GM19397 (cell line): ENCODE data around the gene STPG3.

Source experiments
- ATAC-seq: cut with Tn5 transposase; IDR thresholded peaks from one replicate; pipeline ENCODE4 v1.9.1; 2021; ENCODE audit warnings: mild to moderate bottlenecking, moderate library complexity; ENCODE audit not compliant: unreplicated experiment

STPG3 gene

DNA sequence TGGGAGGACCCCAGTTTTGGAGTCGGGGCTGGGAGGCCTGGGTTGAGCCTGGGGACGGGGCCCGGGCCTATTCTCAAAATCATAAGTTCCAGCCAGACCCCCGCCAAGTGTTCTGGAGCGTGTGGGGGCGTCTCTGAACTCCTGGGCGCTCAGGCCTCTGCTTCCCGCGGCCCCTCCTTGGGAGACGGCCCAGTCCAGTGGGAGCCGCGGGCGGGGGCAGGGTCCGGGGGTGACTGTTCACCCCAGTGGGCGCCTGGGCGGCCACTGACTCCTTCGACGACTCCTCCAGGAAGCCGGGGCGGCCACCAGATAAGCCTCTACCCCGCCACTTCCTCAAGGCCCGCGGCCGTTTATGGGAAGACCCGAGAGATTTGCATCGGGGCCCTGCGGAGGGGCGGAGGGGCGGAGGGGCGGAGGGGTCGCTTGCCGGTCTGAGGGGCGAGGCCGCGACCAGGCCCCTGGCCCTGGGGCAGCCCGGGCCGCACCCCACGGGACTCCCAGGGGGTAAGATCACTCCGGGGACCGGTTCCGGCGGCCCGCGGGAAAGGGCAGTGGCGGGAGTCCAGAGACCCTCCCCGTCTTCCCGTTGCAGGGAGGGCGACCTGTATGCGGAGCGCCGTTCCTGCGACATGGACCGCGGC, 27.1 kb downstream of the STPG3 start:
- ATAC-seq: peak; percentile 8

DNA sequence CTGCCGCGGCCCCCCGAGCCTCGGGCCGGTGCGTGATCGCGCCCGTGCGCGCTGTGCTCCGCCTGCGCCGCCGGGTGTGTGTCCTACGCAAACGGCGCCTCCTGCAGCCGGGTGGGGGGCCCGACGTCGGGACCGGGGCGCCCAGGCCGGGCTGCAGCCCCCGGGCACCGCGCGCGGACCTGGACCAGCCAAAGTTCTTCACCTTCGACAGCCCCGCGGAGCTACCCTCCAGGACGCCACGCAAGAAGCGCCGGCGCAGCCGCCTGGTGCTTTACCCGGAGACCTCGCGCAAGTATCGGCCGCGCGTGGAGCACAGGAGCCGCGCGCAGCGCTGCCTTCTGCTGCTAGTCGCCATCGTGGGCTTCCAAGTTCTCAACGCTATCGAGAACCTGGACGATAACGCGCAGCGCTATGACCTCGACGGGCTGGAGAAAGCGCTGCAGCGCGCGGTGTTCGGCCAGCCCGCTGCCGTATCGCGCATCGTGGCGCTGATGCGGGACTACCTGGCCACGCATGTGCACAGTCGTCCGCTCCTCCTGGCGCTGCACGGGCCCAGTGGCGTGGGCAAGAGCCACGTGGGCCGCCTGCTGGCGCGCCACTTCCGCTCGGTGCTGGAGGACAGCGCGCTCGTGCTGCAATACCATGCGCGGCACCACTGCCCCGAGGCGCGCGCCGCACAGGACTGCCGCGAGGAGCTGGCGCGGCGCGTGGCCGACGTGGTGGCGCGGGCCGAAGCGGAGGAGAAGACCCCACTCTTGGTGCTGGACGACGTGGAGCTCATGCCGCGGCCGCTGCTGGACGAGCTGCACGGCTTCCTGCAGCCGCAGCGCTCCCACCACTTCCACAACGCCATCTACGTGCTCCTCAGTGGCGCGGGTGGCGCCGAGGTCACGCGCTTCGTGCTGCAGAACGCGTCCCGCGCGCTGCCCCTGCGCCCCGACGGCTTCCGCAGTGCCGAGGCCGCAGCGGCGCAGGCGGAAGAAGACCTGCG, 27.9 kb downstream of the STPG3 start:
- ATAC-seq: no peak

GRCh38 chr9:137279741-137280473, 28.8 kb downstream of the STPG3 start:
- no peak for ATAC-seq

DNA sequence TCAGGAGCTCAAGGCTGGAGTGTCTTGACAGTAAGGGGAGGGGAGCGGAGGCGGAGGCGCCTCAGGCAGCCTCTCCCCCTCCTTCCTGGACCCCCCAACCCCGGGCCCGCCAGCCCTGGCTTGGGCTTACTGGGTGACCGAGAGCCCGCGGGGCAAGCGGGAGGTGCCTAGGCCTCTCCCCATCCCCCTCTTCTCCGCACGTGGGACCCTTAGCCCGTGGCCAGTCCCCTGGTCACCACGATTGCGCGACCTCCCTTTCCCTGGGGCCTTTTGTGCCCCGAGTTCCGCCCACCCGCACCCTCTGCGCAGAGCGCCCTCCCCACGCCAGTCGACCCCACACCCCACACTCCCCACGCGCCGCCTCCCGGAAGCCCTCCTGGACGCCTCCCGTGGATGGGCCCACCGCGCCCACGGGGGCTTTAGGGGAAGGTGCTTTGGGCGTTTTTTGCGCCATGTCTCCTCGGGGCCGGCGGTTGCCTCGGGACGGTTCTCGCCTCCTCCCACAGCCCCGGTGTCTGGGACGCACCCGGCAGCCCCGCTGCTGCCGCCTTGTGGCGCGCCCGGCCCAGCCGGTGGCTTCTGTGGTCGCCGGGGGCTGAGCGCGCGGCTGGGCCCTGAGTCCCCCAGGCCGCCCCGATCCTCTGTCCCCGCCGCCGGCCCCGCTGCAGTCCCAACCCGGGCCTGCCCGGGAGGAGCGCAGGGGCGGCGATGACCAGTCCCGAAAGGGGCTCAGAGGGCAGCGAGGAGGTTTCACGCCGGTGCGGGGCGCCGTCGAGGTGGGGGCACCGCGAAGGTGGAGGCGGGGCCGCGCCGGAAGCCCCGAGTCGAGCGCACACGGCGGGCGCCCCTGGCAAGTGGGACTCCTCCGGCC, 29.6 kb downstream of the STPG3 start:
- ATAC-seq: no peak

DNA sequence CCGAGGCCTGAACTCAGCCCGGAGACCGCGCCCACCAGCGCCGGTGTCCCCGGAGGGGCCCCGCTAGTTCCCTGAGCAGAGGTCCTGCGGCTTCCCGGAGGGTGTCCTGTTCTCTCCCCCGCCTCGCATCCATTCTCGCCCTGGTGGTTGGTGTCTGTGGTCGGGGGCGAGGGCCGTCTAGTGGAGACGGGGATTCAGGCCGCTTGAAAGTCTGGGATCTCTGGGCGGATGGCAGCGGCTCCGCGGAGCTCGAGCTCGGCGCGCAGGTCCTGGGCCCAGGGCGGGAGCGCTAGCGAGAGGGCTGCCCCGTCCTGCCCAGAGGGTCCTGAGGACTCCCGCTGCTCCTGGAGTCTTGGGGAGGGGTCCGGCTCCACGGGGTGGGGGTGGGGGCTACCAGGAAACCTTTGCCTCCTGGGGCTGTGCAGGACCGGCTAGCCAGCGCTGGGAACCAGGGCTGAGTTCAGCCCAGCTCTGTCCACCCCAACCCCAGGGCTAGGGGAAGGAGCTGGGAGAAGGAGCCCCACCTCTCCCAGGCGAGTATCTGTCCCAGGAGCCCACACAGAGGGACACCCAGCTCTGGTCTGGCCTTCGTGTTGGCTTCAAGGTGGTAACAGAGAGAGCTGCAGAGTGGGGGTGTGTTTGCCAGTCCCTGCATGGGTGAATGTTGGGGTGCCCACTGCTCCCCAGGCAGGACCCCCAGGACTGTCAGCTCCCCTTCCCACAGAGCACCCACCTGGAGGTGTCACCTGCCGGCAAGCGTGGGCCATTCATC, 30.4 kb downstream of the STPG3 start:
- ATAC-seq: no peak

DNA sequence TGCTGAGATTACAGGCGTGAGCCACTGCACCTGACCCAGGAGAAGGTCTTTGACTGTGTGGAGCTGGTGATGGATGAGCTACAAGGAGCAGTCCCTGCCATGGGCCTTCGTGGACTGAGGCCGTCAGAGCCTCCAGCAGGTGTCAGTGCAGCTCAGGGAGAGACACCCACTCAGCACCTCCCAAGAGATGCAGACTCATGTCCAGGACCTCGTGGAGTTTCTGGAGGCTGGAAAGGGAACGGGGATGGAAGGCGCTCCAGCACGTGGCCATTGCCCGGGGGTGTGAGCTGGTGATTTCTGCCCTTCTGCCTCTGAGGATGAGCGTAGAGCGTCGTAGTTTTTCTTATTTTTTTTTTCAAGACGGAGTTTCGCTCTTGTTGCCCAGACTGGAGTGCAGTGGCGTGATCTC, 35.9 kb downstream of the STPG3 start:
- no peak for ATAC-seq

DNA sequence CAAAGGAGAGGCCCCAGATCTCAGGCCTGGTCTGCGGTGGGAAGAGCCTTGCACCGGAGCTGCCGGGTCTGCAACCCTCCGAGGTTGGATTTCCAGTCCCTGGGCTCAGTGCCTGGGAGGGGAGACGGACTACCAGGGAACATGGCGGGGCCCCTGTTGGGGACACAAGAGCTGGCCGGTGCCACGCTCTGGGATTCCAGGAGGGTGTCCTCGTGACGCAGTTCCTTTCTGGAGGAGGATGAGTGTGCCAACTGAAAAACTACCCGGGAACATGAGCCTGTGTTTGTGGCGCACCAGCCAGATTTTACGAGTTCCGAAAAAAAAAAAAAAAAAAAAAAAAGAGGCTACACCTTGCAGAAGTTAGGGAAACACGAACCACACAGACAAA, 42.0 kb downstream of the STPG3 start:
- no peak for ATAC-seq

DNA sequence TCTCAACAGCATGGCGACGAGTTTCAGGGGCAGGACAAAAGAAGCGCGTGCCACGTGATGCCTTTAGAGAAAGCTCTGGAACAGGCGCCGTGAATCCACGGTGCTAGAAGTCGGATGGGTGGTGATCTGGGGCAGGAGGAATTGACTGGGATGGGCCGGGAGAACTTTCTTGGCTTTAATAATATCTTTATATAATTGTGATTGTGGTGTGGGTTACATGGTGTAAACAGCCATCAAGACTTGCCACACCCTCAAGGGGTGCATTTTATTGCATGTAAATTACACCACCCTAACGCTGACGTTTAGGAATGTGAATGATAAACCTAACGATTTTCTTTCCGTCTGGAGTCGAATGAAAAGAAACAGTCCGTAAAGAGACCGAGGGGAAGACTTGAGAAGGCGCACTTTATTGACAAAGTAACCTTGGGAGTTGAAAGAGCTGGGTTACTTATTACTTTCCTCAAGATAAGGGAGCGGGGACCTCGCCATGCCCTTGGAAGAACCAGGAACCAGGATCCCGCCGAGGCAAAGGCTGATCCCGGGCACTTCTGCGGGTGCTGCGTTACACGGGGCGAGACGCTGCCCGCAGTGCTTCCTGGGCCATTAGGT, 42.5 kb downstream of the STPG3 start:
- ATAC-seq: no peak

- no peak for ATAC-seq
Measured at GRCh38 chr9:137294091-137294680, 43.1 kb downstream of the STPG3 start.

GRCh38 chr9:137294681-137295237, 43.7 kb downstream of the STPG3 start:
- no peak for ATAC-seq

GRCh38 chr9:137295238-137295811, 44.2 kb downstream of the STPG3 start:
- ATAC-seq: no peak

DNA sequence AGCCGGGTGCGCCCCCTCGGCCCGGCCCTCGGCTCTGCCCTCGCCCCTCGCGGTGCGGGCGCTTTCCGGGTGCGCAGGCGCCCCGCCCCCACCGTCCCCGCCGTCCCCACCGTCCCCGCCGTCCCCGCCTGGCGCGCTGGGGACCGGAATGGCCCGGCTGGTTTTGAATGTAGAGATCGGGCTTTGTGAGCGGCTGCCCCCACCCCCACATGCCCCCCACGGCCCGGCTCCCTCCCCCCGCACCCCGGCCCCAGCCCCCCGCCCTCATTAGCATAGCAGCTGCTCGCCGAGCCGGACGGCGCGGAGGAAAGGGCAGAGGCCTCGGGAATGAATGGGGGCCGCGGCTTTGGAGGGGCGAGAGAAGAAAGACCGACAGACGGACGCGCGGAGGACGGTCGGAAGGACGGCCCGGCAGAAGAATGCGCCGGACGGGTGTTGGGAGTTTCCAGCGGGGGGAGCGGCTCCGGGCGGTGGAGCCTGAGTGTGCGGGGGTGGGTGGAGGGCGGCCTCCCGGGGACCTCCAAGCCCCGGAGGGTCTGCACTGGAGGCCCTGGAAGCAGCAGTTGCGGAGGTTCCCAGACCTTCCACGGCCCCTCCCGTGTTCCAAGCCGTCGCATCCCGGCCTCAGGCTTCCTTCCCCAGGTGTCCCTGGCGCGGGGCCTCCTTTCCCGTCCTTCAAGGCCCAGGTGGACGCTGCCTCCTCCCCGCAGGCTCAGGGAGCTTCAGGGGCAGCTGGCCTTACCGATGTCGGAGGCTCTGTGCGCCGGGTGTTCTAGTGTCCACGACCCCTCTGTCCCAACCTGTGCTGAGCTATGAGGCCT, 45.0 kb downstream of the STPG3 start:
- no peak for ATAC-seq

DNA sequence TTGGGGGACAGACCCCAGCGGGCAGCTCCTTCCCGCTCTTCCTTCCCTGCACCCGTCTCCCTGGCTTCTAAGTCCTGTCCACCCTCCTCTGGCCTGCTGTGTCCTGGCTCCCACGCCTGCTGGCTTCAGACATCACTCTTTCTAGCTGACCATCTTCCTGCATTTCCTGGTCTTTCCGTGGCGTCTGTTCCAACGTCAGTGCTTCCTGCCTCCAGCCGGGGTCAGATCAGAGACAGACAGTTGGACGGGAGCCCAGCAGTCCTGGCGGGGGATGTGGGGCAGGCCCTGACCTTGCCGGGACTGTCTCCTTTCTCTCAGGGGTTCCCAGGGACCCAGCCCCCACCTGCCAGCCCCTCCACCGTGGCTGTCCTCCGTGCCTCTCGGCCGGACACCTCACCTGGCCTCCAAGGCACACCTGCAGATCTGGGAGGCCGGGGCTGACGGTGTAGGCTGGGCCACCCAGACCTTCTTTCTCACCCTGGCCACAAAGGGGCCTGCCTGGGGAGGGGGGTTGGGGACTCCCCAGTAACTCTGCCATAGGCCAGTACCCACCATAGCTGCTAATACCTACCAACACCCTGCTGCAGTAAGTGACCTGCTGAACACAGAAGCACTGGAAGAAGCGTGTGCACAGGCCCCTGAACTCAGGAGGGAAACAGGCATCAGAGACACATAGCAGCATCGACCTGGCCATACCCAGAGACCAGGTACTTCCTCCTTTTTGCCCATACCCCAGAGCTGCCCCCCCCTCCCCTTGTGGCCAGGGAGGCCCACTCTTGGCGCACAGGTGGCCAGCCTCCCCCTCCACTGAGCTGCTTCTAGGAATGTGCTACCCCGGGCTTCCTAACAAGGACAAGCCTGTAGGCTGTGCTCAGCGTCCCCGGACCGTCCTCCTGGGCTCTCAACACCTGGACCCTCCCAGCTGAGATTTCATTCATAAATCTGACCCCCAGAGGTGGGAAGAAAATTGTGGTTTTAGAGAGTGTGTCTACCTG, 45.9 kb downstream of the STPG3 start:
- ATAC-seq: no peak

DNA sequence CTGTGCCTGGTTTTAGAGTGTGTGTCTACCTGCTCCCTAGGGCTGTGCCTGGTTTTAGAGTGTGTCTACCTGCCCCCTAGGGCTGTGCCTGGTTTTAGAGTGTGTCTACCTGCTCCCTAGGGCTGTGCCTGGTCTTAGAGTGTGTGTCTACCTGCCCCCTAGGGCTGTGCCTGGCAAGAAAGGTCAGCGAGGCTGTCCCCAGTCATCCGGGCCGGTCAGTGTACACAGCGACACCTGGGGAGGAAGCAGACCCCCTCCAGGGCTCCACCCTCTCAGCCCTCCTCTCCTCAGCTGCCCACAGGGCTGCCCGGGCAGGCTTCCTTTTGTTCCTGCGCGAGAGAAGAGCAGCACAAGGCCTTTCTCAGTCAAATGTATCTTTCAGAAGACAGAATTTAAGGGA, 46.9 kb downstream of the STPG3 start:
- no peak for ATAC-seq

GRCh38 chr9:137298401-137299202, 47.5 kb downstream of the STPG3 start:
- ATAC-seq: no peak

DNA sequence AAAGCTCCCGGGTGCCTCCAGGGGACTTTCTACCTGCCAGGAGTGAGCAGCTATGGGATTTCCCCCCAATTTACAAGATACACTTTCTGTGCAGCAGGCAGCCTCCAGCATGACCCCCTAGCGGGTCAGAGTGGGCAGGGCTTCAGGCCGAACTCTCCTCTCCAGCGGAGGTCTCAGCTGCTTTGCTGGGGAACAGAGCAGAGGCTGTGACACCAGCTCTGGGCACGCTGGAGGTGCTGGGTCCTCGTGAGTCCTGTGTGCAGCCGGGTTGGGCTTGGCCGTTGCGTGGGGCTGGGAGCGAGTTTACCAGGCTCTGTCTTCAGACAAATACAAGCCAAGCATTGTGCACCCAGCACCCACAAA, 48.1 kb downstream of the STPG3 start:
- no peak for ATAC-seq
